Stimulated activated CD4-positive, alpha-beta T cell treated with anti-CD3 and anti-CD28 coated beads, Interleukin-4, amount 100 ng/mL, for 24 hours (primary cell): ENCODE results near the gene LDB2.

Source experiments
- DNase-seq: peaks from one replicate; pipeline ENCODE4 v3.0.0-alpha.2; 2020

LDB2 gene

GRCh38 chr4:16682975-16683374, 215.5 kb downstream of the LDB2 start:
- DNase-seq = no peak

GRCh38 chr4:16677001-16677944, 221.2 kb downstream of the LDB2 start:
- no peak for DNase-seq

GRCh38 chr4:16676230-16676770, 222.1 kb downstream of the LDB2 start:
- DNase-seq = no peak

- no peak for DNase-seq
These were observed 224.4 kb downstream of the LDB2 start for GRCh38 chr4:16674082-16674481.

GRCh38 chr4:16672421-16672820, 226.0 kb downstream of the LDB2 start:
- DNase-seq = no peak

- no peak for DNase-seq
These were observed 226.7 kb downstream of the LDB2 start for GRCh38 chr4:16671741-16672140.

- DNase-seq = no peak
These were observed 227.7 kb downstream of the LDB2 start for GRCh38 chr4:16670727-16671126.

GRCh38 chr4:16669036-16669435, 229.4 kb downstream of the LDB2 start:
- no peak for DNase-seq

- no peak for DNase-seq
These were observed 230.0 kb downstream of the LDB2 start for GRCh38 chr4:16668488-16668887.

- DNase-seq = no peak
These were observed 231.0 kb downstream of the LDB2 start for GRCh38 chr4:16667464-16667863.

GRCh38 chr4:16665942-16666551, 232.4 kb downstream of the LDB2 start:
- no peak for DNase-seq

GRCh38 chr4:16663732-16664131, 234.7 kb downstream of the LDB2 start:
- DNase-seq = no peak

- no peak for DNase-seq
These were observed 235.1 kb downstream of the LDB2 start for GRCh38 chr4:16663307-16663706.

GRCh38 chr4:16661813-16662212, 236.6 kb downstream of the LDB2 start:
- no peak for DNase-seq

- DNase-seq = no peak
These were observed 237.8 kb downstream of the LDB2 start for GRCh38 chr4:16660656-16661055.

GRCh38 chr4:16659694-16660093, 238.8 kb downstream of the LDB2 start:
- DNase-seq = no peak

GRCh38 chr4:16659079-16659478, 239.4 kb downstream of the LDB2 start:
- no peak for DNase-seq

- no peak for DNase-seq
These were observed 240.3 kb downstream of the LDB2 start for GRCh38 chr4:16658183-16658582.

GRCh38 chr4:16655111-16655510, 243.3 kb downstream of the LDB2 start:
- DNase-seq = no peak

- no peak for DNase-seq
These were observed 245.6 kb downstream of the LDB2 start for GRCh38 chr4:16652732-16653305.

- no peak for DNase-seq
These were observed 252.0 kb downstream of the LDB2 start for GRCh38 chr4:16646459-16646858.

GRCh38 chr4:16643893-16644292, 254.6 kb downstream of the LDB2 start:
- DNase-seq = no peak

GRCh38 chr4:16642897-16643296, 255.5 kb downstream of the LDB2 start:
- no peak for DNase-seq

- no peak for DNase-seq
These were observed 256.5 kb downstream of the LDB2 start for GRCh38 chr4:16641971-16642370.
